ENCODE data around the gene SGF29. TPM values are rescaled to one million over a fixed set of nuclear protein-coding genes. Genes with fewer than 3 reads are reported as not detected.

SGF29 gene
- total RNA-seq, 1 experiment from 2014 or later: 23.5 TPM

DNA sequence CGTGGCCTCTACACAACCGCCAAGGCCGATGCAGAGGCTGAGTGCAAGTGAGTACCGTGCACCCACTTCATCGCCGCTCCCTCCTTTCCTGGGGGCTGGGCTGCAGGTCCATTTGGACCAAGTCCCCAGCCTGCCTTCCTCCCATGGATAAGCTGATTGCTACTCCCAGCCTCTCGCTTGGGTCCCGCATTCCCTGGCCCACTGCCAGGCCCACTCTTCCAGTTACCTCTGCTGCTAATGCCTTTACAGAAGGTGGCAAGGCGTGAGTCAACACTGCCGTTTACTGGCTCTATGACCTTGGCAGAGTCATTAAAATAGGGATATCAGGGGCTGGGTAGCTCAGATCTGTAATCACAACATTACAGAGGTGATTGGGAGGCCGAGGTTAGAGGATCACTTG lies 32.0 kb downstream of the SGF29 start:
- H3K4me3 Mint-ChIP-seq (ENCODE audit: unreplicated experiment): no peak overlapping the region
- BruUV-seq (replicated peaks): no TSS peak
- POLR2A ChIA-PET: no interaction called here
- CTCF ChIA-PET: no interaction called here
- no peaks in the 10 kb centered on the region for H3K9me3 Mint-ChIP-seq (ENCODE audit: unreplicated experiment)
- no peaks in the 10 kb centered on the region for H3K27me3 Mint-ChIP-seq (ENCODE audit: insufficient read depth, unreplicated experiment)
- intact Hi-C loops (cut with micrococcal nuclease): no loop called here
- peak; percentile 6 for DNase-seq (ENCODE audit: unreplicated experiment)
- no peak overlapping the region for H3K27ac Mint-ChIP-seq (ENCODE audit: low read depth, unreplicated experiment)
- TF ChIP-seq, protein P1, sequence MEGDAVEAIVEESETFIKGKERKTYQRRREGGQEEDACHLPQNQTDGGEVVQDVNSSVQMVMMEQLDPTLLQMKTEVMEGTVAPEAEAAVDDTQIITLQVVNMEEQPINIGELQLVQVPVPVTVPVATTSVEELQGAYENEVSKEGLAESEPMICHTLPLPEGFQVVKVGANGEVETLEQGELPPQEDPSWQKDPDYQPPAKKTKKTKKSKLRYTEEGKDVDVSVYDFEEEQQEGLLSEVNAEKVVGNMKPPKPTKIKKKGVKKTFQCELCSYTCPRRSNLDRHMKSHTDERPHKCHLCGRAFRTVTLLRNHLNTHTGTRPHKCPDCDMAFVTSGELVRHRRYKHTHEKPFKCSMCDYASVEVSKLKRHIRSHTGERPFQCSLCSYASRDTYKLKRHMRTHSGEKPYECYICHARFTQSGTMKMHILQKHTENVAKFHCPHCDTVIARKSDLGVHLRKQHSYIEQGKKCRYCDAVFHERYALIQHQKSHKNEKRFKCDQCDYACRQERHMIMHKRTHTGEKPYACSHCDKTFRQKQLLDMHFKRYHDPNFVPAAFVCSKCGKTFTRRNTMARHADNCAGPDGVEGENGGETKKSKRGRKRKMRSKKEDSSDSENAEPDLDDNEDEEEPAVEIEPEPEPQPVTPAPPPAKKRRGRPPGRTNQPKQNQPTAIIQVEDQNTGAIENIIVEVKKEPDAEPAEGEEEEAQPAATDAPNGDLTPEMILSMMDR (IDR thresholded peaks at IDR 0.05; ENCODE audit: unreplicated experiment): no peak
- peaks cover 55% of the 10 kb centered on the region for H3K36me3 Mint-ChIP-seq (ENCODE audit: insufficient read depth, unreplicated experiment)
- H3K4me1 Mint-ChIP-seq (ENCODE audit: insufficient read depth, unreplicated experiment): peaks cover 7% of the 10 kb centered on the region

DNA sequence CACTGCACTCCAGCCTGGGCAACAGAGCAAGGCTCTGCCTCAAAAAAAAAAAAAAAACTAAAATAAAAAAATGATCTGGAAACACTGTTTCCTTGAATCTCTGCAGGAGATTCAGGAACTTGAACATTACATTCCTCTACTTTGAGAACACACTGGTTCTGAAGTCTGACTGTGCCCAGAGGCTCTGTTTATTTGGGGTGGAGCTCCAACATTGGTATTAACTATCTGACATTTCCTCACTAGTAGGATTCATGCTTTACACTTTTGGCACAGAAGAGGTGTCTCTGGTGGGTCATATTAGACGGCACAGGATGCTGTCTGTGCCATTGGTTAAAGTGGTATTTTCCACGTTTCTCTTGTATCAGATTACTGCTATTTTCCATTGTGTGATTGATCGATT lies 32.7 kb downstream of the SGF29 start:
- intact Hi-C loops (cut with micrococcal nuclease): no loop called here
- Mint-ChIP-seq H3K4me1 (ENCODE audit: insufficient read depth, unreplicated experiment) (peaks cover 7% of the 10 kb centered on the region), H3K27me3 (ENCODE audit: insufficient read depth, unreplicated experiment) (no peaks in the 10 kb centered on the region), H3K27ac (ENCODE audit: low read depth, unreplicated experiment) (no peak overlapping the region), H3K9me3 (ENCODE audit: unreplicated experiment) (no peaks in the 10 kb centered on the region), H3K4me3 (ENCODE audit: unreplicated experiment) (no peak overlapping the region), H3K36me3 (ENCODE audit: insufficient read depth, unreplicated experiment) (peaks cover 54% of the 10 kb centered on the region)
- BruUV-seq (replicated peaks): no TSS peak
- no peak for DNase-seq (ENCODE audit: unreplicated experiment)
- ChIA-PET POLR2A (no interaction called here), CTCF (interaction anchor here (1.3 kb wide), 1 partner anchor 10 kb away, joined by 4 read pairs; the partner anchor contains the start of gene SULT1A2)
- TF ChIP-seq, protein P1 (IDR thresholded peaks at IDR 0.05; ENCODE audit: unreplicated experiment): no peak

DNA sequence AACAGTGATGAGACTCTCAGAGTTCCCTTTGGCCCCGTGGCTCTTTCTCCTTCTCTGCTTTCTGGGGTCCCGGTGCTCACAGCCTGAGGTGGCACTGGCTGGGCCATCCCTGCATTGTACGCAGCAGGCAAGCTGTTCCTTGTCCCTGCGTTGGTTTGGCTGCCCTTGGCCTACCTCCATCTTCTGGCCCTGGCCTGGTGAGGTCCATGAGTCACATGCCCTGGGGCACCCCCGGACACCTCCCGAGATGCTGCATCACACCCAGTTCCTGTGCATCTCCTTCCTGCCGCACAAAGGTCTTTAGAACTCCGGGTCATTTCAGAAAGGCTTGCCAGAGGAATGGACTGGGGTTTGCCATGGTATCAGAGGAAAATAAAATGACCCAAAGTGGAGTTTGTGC lies 33.7 kb downstream of the SGF29 start:
- intact Hi-C loops (cut with micrococcal nuclease): no loop called here
- peaks cover 7% of the 10 kb centered on the region for H3K4me1 Mint-ChIP-seq (ENCODE audit: insufficient read depth, unreplicated experiment)
- H3K27me3 Mint-ChIP-seq (ENCODE audit: insufficient read depth, unreplicated experiment): no peaks in the 10 kb centered on the region
- ChIA-PET CTCF (interaction anchor here (1.3 kb wide), 1 partner anchor 10 kb away, joined by 4 read pairs; the partner anchor contains the start of gene SULT1A2), POLR2A (interaction anchor here (0.6 kb wide), 1 partner anchor 96 kb away, joined by 3 read pairs; no protein-coding TSS in a partner anchor)
- no TSS peak for BruUV-seq (replicated peaks)
- peak; percentile 82 for DNase-seq (ENCODE audit: unreplicated experiment)
- H3K4me3 Mint-ChIP-seq (ENCODE audit: unreplicated experiment): no peak overlapping the region
- peak overlapping the region; percentile 66 for H3K27ac Mint-ChIP-seq (ENCODE audit: low read depth, unreplicated experiment)
- peaks cover 45% of the 10 kb centered on the region for H3K36me3 Mint-ChIP-seq (ENCODE audit: insufficient read depth, unreplicated experiment)
- H3K9me3 Mint-ChIP-seq (ENCODE audit: unreplicated experiment): no peaks in the 10 kb centered on the region
- TF ChIP-seq, protein P1 (IDR thresholded peaks at IDR 0.05; ENCODE audit: unreplicated experiment): no peak

DNA sequence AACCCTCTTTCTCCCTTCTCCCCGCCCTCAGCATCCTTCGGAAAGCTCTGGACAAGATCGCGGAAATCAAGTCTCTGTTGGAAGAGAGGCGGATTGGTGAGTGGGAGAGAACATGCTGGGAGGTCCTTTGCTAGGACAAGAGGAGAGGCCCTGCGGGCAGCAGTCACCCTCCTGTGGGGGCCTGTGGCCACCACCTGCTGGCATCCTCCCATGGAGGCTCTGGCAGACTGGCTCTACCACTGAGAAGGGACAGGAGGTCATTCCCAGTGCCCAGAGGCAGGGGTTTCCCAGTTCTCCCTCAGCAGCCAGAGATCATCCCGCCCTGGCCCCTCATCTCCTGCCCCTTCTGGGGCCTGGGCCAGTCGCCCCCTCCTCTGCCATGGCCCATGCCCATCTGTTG lies 35.3 kb downstream of the SGF29 start:
- peaks cover 32% of the 10 kb centered on the region for H3K36me3 Mint-ChIP-seq (ENCODE audit: insufficient read depth, unreplicated experiment)
- BruUV-seq (replicated peaks): no TSS peak
- H3K4me1 Mint-ChIP-seq (ENCODE audit: insufficient read depth, unreplicated experiment): peaks cover 7% of the 10 kb centered on the region
- no peaks in the 10 kb centered on the region for H3K9me3 Mint-ChIP-seq (ENCODE audit: unreplicated experiment)
- no peak overlapping the region for H3K27ac Mint-ChIP-seq (ENCODE audit: low read depth, unreplicated experiment)
- CTCF ChIA-PET: no interaction called here
- intact Hi-C loops (cut with micrococcal nuclease): no loop called here
- H3K27me3 Mint-ChIP-seq (ENCODE audit: insufficient read depth, unreplicated experiment): no peaks in the 10 kb centered on the region
- no peak overlapping the region for H3K4me3 Mint-ChIP-seq (ENCODE audit: unreplicated experiment)
- POLR2A ChIA-PET: no interaction called here
- no peak for DNase-seq (ENCODE audit: unreplicated experiment)
- TF ChIP-seq, protein P1 (IDR thresholded peaks at IDR 0.05; ENCODE audit: unreplicated experiment): no peak

All from MCF 10A (cell line).